GM23338 (cell line): ENCODE data around the gene JAZF1. TPM values are rescaled to one million over a fixed set of nuclear protein-coding genes. Genes with fewer than 3 reads are reported as not detected.

ENCODE experiments used
- ATAC-seq: fragments of 200-7000 bp; cut with Tn5 transposase; 3 replicates; pipeline ENCODE4 v1.9.1; 2020
- DNase-seq: peaks from one replicate; pipeline ENCODE4 v3.0.0-alpha.2; 2015; ENCODE audit warnings: low spot score
- H2AFZ ChIP-seq: fragments of 200-600 bp; sonication (generic); 2 replicates; pipeline ENCODE4 v1.8.0; 2016; ENCODE audit warnings: antibody characterized with exemption, mild to moderate bottlenecking, moderate library complexity
- H3F3A ChIP-seq: fragments of 200-600 bp; sonication (generic); replicated peaks from 2 replicates; pipeline ENCODE4 v1.8.0; 2017; ENCODE audit warnings: antibody characterized with exemption, mixed run types, low read depth
- H3K27ac ChIP-seq: fragments of 200-600 bp; sonication (generic); 2 replicates; pipeline ENCODE4 v1.6.1; 2016; ENCODE audit warnings: low read depth
- H3K27me3 ChIP-seq: fragments of 200-600 bp; sonication (generic); 2 replicates; pipeline ENCODE4 v1.8.0; 2016; ENCODE audit warnings: mild to moderate bottlenecking, mixed run types, moderate library complexity; ENCODE audit not compliant: insufficient read depth
- H3K36me3 ChIP-seq: fragments of 200-600 bp; sonication (generic); 2 replicates; pipeline ENCODE4 v1.8.0; 2016; ENCODE audit warnings: mild to moderate bottlenecking; ENCODE audit not compliant: insufficient read depth
- H3K4me1 ChIP-seq: fragments of 200-600 bp; sonication (generic); 2 replicates; pipeline ENCODE4 v1.8.0; 2016; ENCODE audit warnings: mild to moderate bottlenecking, moderate library complexity; ENCODE audit not compliant: insufficient read depth
- H3K4me2 ChIP-seq: fragments of 200-600 bp; sonication (generic); 2 replicates; pipeline ENCODE4 v1.7.1; 2017; ENCODE audit warnings: mixed run types
- H3K4me3 ChIP-seq: fragments of 200-600 bp; sonication (generic); 2 replicates; pipeline ENCODE4 v1.6.1; 2016; ENCODE audit warnings: mixed run types
- H3K79me2 ChIP-seq: fragments of 200-600 bp; sonication (generic); replicated peaks from 2 replicates; pipeline ENCODE4 v1.8.0; 2017; ENCODE audit warnings: mild to moderate bottlenecking; ENCODE audit not compliant: insufficient read depth
- H3K9me2 ChIP-seq: fragments of 200-600 bp; sonication (generic); 2 replicates; pipeline ENCODE4 v1.8.0; 2017; ENCODE audit not compliant: insufficient read depth
- H4K20me1 ChIP-seq: fragments of 200-600 bp; sonication (generic); replicated peaks from 2 replicates; pipeline ENCODE4 v1.8.0; 2017; ENCODE audit warnings: mild to moderate bottlenecking; ENCODE audit not compliant: insufficient read depth
- H3K27ac Mint-ChIP-seq: 2 replicates; pipeline ENCODE4 v1.8.0; 2020; ENCODE audit warnings: inconsistent platforms, mild to moderate bottlenecking, moderate library complexity, mixed read lengths
- H3K27me3 Mint-ChIP-seq: 3 replicates; pipeline ENCODE4 v1.8.0; 2022; ENCODE audit warnings: low read depth, mild to moderate bottlenecking, moderate library complexity, mixed read lengths, inconsistent platforms; ENCODE audit not compliant: insufficient read depth, poor library complexity
- H3K36me3 Mint-ChIP-seq: 3 replicates; pipeline ENCODE4 v1.8.0; 2021; ENCODE audit warnings: low read depth, mild to moderate bottlenecking, inconsistent platforms, moderate library complexity, mixed read lengths
- H3K4me1 Mint-ChIP-seq: 3 replicates; pipeline ENCODE4 v1.8.0; 2020; ENCODE audit warnings: mild to moderate bottlenecking, inconsistent platforms, mixed read lengths
- H3K4me3 Mint-ChIP-seq: 3 replicates; pipeline ENCODE4 v1.8.0; 2021; ENCODE audit warnings: moderate library complexity, mild to moderate bottlenecking, inconsistent platforms, mixed read lengths
- H3K9me3 Mint-ChIP-seq: 3 replicates; pipeline ENCODE4 v1.8.0; 2020; ENCODE audit warnings: moderate library complexity, mild to moderate bottlenecking, inconsistent platforms, mixed read lengths
- CTCF ChIP-seq, 2 experiments: fragments of 200-600 bp in 1 of 2; sonication (generic) in 1 of 2; conservative IDR thresholded peaks; 2 replicates each; pipeline versions ENCODE4 v1.5.1 to v1.6.1; 2016 to 2017; ENCODE audit warnings: antibody characterized with exemption in 2 of 2, low read depth in 2 of 2, mild to moderate bottlenecking in 2 of 2, moderate library complexity in 1 of 2
- ETS1 ChIP-seq: IDR thresholded peaks from 2 replicates; pipeline ENCODE4 v1.6.1; 2016; ENCODE audit warnings: antibody characterized with exemption
- EZH2phosphoT487 ChIP-seq: fragments of 200-600 bp; sonication (generic); IDR thresholded peaks from one replicate; pipeline ENCODE4 v1.8.1; 2018; ENCODE audit warnings: antibody characterized with exemption; ENCODE audit not compliant: unreplicated experiment
- JUNB ChIP-seq: IDR thresholded peaks from one replicate; pipeline ENCODE4 v1.6.1; 2016; ENCODE audit warnings: antibody characterized with exemption; ENCODE audit not compliant: unreplicated experiment
- ZNF462 ChIP-seq: fragments of 250-450 bp; sonication (Bioruptor Pico); IDR thresholded peaks from 2 replicates; pipeline ENCODE4 v1.5.0; 2020; ENCODE audit warnings: mild to moderate bottlenecking, moderate library complexity
- polyA plus RNA-seq: library from polyadenylated mRNA; unstranded; fragments of >200 nt; fragmentation: Nextera tagmentation; extraction: Ambion mirVana; gene quantifications from 2 replicates; pipeline ENCODE4 v1.2.1, GENCODE V29; 2016
- total RNA-seq: library from RNA; depleted of rRNA; stranded (reverse); fragments of >200 nt; shearing (Covaris generic); gene quantifications from 2 replicates; pipeline ENCODE4 v1.2.3, GENCODE V29; 2014

Gene JAZF1
- total and polyA plus RNA-seq, 2 experiments from 2014 or later, result 12.2 to 22.2 TPM

- TF ChIP-seq ZNF462 (CRISPR knock-in tag), result no peak
- no peak for TF ChIP-seq ETS1
These were observed 209.3 kb downstream of the JAZF1 start (continued) for GRCh38 chr7:27971171-27971812.

GRCh38 chr7:27970350-27970749 lies 210.2 kb downstream of the JAZF1 start:
- Histone ChIP-seq H3K27me3 (no peaks in the 10 kb centered on the region), H3F3A (no peaks in the 10 kb centered on the region), H3K27ac (no peak overlapping the region), H3K36me3 (no peaks in the 10 kb centered on the region), H2AFZ (no peak overlapping the region), H4K20me1 (no peaks in the 10 kb centered on the region), H3K4me2 (no peak overlapping the region), H3K79me2 (no peaks in the 10 kb centered on the region), H3K4me3 (no peak overlapping the region), H3K4me1 (no peaks in the 10 kb centered on the region), H3K9me2 (no peaks in the 10 kb centered on the region; the same call in 1 of the 2 replicates)
- ATAC-seq (no peak), DNase-seq (no peak)
- H3K9me3 Mint-ChIP-seq, result no peaks in the 10 kb centered on the region
- no peaks in the 10 kb centered on the region for H3K36me3 Mint-ChIP-seq
- no peaks in the 10 kb centered on the region for H3K27me3 Mint-ChIP-seq
- no peak overlapping the region for H3K4me3 Mint-ChIP-seq
- H3K4me1 Mint-ChIP-seq, result no peaks in the 10 kb centered on the region
- H3K27ac Mint-ChIP-seq, result no peak overlapping the region
- TF ChIP-seq CTCF (conservative IDR thresholded peaks at IDR 0.05; ENCODE audit: low read depth in 2 of 2) (no peak), EZH2phosphoT487 (no peak), ZNF462 (CRISPR knock-in tag) (no peak), JUNB (no peak)
